GM12891 (cell line): Measurements from ENCODE around the gene NKX2-3. TPM values are rescaled to one million over a fixed set of nuclear protein-coding genes. Genes with fewer than 3 reads are reported as not detected.

ENCODE experiments used
- DNase-seq: peaks from one replicate; pipeline ENCODE4 v3.0.0; 2011; ENCODE audit warnings: low spot score; ENCODE audit not compliant: insufficient read length
- FAIRE-seq: peaks from 2 replicates; lab custom pipeline; 2011; peaks lifted over from hg19 to GRCh38; lab: Jason Lieb, UNC
- PAX5 ChIP-seq: IDR thresholded peaks from 2 replicates; pipeline ENCODE4 v1.6.1; 2011; ENCODE audit warnings: low read length, moderate library complexity, mild to moderate bottlenecking; ENCODE audit not compliant: insufficient read depth, severe bottlenecking
- POLR2A ChIP-seq: IDR thresholded peaks from 2 replicates; pipeline ENCODE4 v1.6.1; 2011; ENCODE audit warnings: low read depth, low read length, control low read depth
- POLR2AphosphoS5 ChIP-seq: IDR thresholded peaks from 2 replicates; pipeline ENCODE4 v1.6.1; 2011; ENCODE audit warnings: low read depth, low read length, control low read depth
- POU2F2 ChIP-seq: IDR thresholded peaks from 2 replicates; pipeline ENCODE4 v1.6.1; 2011; ENCODE audit warnings: low read depth, mild to moderate bottlenecking, control low read depth, low read length, moderate library complexity
- SPI1 ChIP-seq: IDR thresholded peaks from 2 replicates; pipeline ENCODE4 v1.6.1; 2011; ENCODE audit warnings: low read depth, low read length, control low read depth
- TAF1 ChIP-seq: IDR thresholded peaks from 2 replicates; pipeline ENCODE4 v1.6.1; 2011; ENCODE audit warnings: low read depth, low read length, control low read depth
- polyA plus RNA-seq: library from polyadenylated mRNA; unstranded; fragments of >200 nt; gene quantifications from one replicate; pipeline ENCODE4 v1.2.1, GENCODE V29; 2012; ENCODE audit warnings: low read depth, missing spikeins, inconsistent platforms; ENCODE audit not compliant: missing spikeins

NKX2-3 gene
- polyA plus RNA-seq = not detected

- DNase-seq = no peak
- FAIRE-seq = no peak
- no peak for TF ChIP-seq SPI1
- no peak for TF ChIP-seq POLR2AphosphoS5
- no peak for TF ChIP-seq PAX5
- TF ChIP-seq POLR2A = no peak
- no peak for TF ChIP-seq TAF1
- no peak for TF ChIP-seq POU2F2
These were observed at the start of gene NKX2-3 for GRCh38 chr10:99532687-99533495. Gene NKX2-3, plus strand, starts transcription at chr10:99532942. Its CDS starts 190 bp downstream, at chr10:99533132.

DNA sequence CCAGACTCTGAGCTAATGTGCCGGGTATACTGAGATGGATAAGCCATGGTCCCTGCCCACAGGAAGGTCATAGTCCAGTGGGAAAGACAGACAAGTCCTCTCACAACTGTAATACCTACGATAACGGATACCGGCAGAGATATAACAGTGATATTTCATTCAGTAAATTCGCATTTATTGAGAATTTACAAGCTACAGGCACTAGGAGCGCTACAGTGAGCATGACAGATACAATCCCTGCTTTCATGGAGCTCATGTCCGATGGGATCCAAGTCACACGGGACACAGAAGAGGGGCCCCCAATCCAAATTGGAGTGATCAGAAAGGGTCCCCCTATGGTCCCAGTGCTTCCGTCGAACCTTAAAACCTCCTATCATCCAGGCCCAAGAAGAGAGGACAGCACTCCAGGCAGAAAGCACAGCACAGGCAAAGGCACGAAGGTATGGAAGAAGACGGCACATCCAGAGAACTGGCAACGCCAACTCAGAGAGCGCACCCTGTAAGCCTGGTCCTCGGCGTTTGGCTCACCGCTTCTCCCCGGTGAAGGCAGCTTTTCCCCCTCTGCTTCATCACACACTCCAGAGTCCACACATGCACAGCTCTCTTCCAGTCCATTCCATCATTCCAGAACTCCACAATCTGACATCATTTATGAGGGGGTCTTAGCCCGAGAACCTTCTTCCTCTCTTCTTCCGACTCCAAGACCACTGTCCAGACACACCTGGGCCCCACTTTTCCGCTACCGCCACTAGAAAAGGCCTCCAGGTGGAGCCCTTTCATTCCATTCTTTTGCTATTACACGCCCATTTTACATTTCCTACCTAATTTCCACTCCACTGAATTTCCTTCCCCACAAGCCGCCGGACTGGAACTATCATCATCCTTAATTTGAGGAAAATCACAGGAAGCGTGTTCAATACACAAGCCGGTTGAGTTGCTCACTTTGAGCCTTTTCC lies 47.8 kb upstream of the NKX2-3 start:
- no peak for FAIRE-seq
- no peak for DNase-seq
- TF ChIP-seq POU2F2 (no peak), POLR2AphosphoS5 (no peak), SPI1 (no peak), TAF1 (no peak), POLR2A (no peak), PAX5 (no peak)

GRCh38 chr10:99487125-99487807 lies 45.5 kb upstream of the NKX2-3 start:
- TF ChIP-seq POLR2AphosphoS5 = no peak
- TF ChIP-seq SPI1 = no peak
- TF ChIP-seq POLR2A = no peak
- TF ChIP-seq TAF1 = no peak
- no peak for TF ChIP-seq POU2F2
- TF ChIP-seq PAX5 = no peak
- no peak for FAIRE-seq
- no peak for DNase-seq

DNA sequence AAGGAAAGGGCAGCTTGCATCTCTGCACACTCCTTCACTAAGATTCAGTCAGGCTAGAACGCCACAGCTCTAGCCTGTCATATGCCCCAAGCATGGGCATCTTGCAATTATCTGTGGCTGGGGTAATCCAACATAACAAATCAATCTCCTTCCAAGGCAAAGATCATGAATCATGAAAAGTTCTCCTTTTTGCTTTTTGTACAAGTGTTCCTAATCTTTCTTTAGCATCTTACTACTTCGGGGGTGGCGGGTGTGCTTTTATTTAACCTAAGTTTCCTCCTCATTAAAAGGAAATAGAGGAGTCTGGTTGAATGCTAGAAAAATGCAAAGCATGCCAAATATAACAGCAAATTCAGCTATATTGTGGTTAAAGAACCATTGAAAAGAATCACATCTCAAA lies 43.5 kb upstream of the NKX2-3 start:
- TF ChIP-seq POLR2AphosphoS5 (no peak), POU2F2 (no peak), TAF1 (no peak), SPI1 (no peak), PAX5 (no peak), POLR2A (no peak)
- no peak for FAIRE-seq
- DNase-seq = no peak

- DNase-seq (no peak), FAIRE-seq (no peak)
- TF ChIP-seq POLR2A (no peak), PAX5 (no peak), POU2F2 (no peak), TAF1 (no peak), POLR2AphosphoS5 (no peak), SPI1 (no peak)
These were observed 35.3 kb upstream of the NKX2-3 start for GRCh38 chr10:99497343-99498025.

DNA sequence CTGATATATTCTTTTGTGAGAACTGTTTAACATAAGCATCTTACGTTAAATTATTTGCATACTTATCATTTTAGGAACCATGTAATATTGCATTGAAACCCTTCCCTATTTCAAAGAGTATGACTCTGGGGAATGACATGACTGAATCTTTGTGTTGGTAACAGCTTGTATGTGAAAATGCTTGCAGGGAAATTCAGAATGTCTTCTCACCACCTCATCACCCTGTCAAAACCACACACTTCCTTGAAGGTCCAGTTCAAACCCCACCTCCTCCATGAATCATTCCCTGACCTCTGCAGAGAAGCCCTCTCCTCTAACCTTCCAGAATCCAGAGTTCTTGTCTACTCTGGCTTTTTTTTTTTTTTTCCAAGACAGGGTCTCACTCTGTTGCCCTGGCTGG lies 26.3 kb upstream of the NKX2-3 start:
- TF ChIP-seq POLR2A = no peak
- TF ChIP-seq PAX5 = no peak
- no peak for TF ChIP-seq TAF1
- DNase-seq (no peak), FAIRE-seq (no peak)

- DNase-seq = no peak
- TF ChIP-seq SPI1 (no peak), POLR2AphosphoS5 (no peak), PAX5 (no peak), POU2F2 (no peak), POLR2A (no peak)
- FAIRE-seq = no peak
These were observed 25.5 kb upstream of the NKX2-3 start for GRCh38 chr10:99507265-99507664.

DNA sequence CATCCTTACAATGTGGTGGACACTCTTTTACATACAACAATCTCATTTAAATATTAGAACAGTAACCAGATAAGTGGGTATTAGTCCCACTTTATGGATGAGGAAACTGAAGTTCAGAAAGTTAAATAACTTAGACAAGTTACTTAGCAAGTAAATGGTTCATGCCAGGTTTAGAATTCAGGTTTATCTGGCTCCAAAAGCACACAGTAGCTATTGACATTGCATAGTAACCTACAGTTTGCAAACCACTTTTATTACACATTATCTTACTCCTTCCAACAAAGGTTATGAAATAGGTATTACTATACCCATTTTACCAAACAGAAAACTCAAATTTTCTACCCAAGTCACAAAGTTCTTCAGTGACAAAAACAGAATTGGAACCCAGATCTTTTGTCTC lies 19.7 kb upstream of the NKX2-3 start:
- FAIRE-seq (no peak), DNase-seq (no peak)
- TF ChIP-seq PAX5 = no peak
- TF ChIP-seq POLR2A = no peak
- TF ChIP-seq TAF1 = no peak
- TF ChIP-seq POLR2AphosphoS5 = no peak
- no peak for TF ChIP-seq POU2F2
- TF ChIP-seq SPI1 = no peak

GRCh38 chr10:99519690-99520039 lies 13.1 kb upstream of the NKX2-3 start:
- no peak for TF ChIP-seq TAF1
- no peak for TF ChIP-seq SPI1
- TF ChIP-seq POLR2AphosphoS5 = no peak
- TF ChIP-seq POLR2A = no peak
- TF ChIP-seq PAX5 = no peak
- no peak for TF ChIP-seq POU2F2
- DNase-seq (no peak), FAIRE-seq (no peak)
